ENCODE data around the gene CCT4. TPM values are rescaled to one million over a fixed set of nuclear protein-coding genes. Genes with fewer than 3 reads are reported as not detected.

CCT4 gene
- total RNA-seq, 1 experiment from 2014 or later: 477 TPM

Small RNA genes lying within 50 kb of the gene (small RNA-seq; reads per million reads assigned to genes)
- not detected for gene RF00019

Other genes starting within 250 kb of the CCT4 start
- gene FAM161A, start 34.6 kb downstream of the CCT4 start, total RNA-seq (2014; rRNA removed; shearing (Covaris generic)): 1.4 and 3.1 TPM in 2 replicates
- 20.1 and 20.9 TPM in 2 replicates for gene COMMD1, start 17.0 kb upstream of the CCT4 start, total RNA-seq (2014; rRNA removed; shearing (Covaris generic))